HUES64 (cell line): ENCODE results near the gene FSTL4.

ENCODE experiments used
- H3K27ac ChIP-seq: 2 replicates; pipeline ENCODE4 v1.7.0; 2013; ENCODE audit warnings: low read depth, low read length, inconsistent platforms
- H3K27me3 ChIP-seq: 2 replicates; pipeline ENCODE4 v1.6.1; 2013; ENCODE audit warnings: mild to moderate bottlenecking, low read length; ENCODE audit not compliant: insufficient read depth
- H3K36me3 ChIP-seq: 2 replicates; pipeline ENCODE4 v1.6.1; 2013; ENCODE audit warnings: mild to moderate bottlenecking, low read length; ENCODE audit not compliant: insufficient read depth
- H3K4me1 ChIP-seq: 2 replicates; pipeline ENCODE4 v1.6.1; 2013; ENCODE audit warnings: mild to moderate bottlenecking, low read length, moderate library complexity; ENCODE audit not compliant: insufficient read depth
- H3K4me3 ChIP-seq: 2 replicates; pipeline ENCODE4 v1.5.1; 2013; ENCODE audit warnings: mild to moderate bottlenecking, low read length, moderate library complexity
- H3K9ac ChIP-seq: 2 replicates; pipeline ENCODE4 v1.6.1; 2013; ENCODE audit warnings: mild to moderate bottlenecking, low read depth, low read length
- H3K9me3 ChIP-seq: 2 replicates; pipeline ENCODE4 v1.6.1; 2013; ENCODE audit warnings: low read depth, low read length; ENCODE audit not compliant: insufficient read depth
- whole genome bisulfite sequencing: fragments of 150-250, 120-280 bp; methylation state at CpG from one replicate; pipeline ENCODE4 v1.1.7; 2013; ENCODE audit warnings: missing lambda C conversion rate; 5-methylcytosine and 5-hydroxymethylcytosine counted together

FSTL4 gene

GRCh38 chr5:133316346-133317343 is 295.7 kb downstream of the FSTL4 start:
- H3K4me3 ChIP-seq: no peak overlapping the region
- H3K9me3 ChIP-seq: no peaks in the 10 kb centered on the region
- H3K27ac ChIP-seq: no peak overlapping the region
- H3K27me3 ChIP-seq: no peaks in the 10 kb centered on the region
- H3K36me3 ChIP-seq: no peaks in the 10 kb centered on the region
- H3K4me1 ChIP-seq: peaks cover 12% of the 10 kb centered on the region
- 88% methylated on average over 22 of the region's 22 CpGs for WGBS
- H3K9ac ChIP-seq: no peak overlapping the region

- Histone ChIP-seq H3K4me3 (no peak overlapping the region), H3K36me3 (no peaks in the 10 kb centered on the region), H3K27me3 (no peaks in the 10 kb centered on the region), H3K9ac (no peak overlapping the region), H3K9me3 (no peaks in the 10 kb centered on the region), H3K27ac (no peak overlapping the region), H3K4me1 (no peaks in the 10 kb centered on the region)
- WGBS: 94% methylated on average over 7 of the region's 7 CpGs
Observed at GRCh38 chr5:133314086-133314485, 298.3 kb downstream of the FSTL4 start.

GRCh38 chr5:133311176-133311575 is 301.2 kb downstream of the FSTL4 start:
- Histone ChIP-seq H3K36me3 (no peaks in the 10 kb centered on the region), H3K4me1 (no peaks in the 10 kb centered on the region), H3K27me3 (no peaks in the 10 kb centered on the region), H3K9ac (no peak overlapping the region), H3K9me3 (no peaks in the 10 kb centered on the region), H3K4me3 (no peak overlapping the region), H3K27ac (no peak overlapping the region)
- WGBS: 89% methylated on average over 3 of the region's 4 CpGs

- 92% methylated on average over 5 of the region's 7 CpGs for WGBS
- H3K27ac ChIP-seq: no peak overlapping the region
- H3K4me1 ChIP-seq: no peaks in the 10 kb centered on the region
Observed at GRCh38 chr5:133309984-133310621, 302.2 kb downstream of the FSTL4 start.

GRCh38 chr5:133309166-133309795 is 303.1 kb downstream of the FSTL4 start:
- WGBS: 94% methylated on average over 6 of the region's 6 CpGs
- H3K9ac ChIP-seq: no peak overlapping the region
- H3K4me1 ChIP-seq: no peaks in the 10 kb centered on the region
- H3K9me3 ChIP-seq: no peaks in the 10 kb centered on the region
- H3K4me3 ChIP-seq: no peak overlapping the region
- H3K27ac ChIP-seq: no peak overlapping the region
- H3K27me3 ChIP-seq: no peaks in the 10 kb centered on the region
- H3K36me3 ChIP-seq: no peaks in the 10 kb centered on the region

More at GRCh38 chr5:133309984-133310621, 302.2 kb downstream of the FSTL4 start:
- Histone ChIP-seq H3K27me3 (no peaks in the 10 kb centered on the region), H3K4me3 (no peak overlapping the region), H3K36me3 (no peaks in the 10 kb centered on the region), H3K9me3 (no peaks in the 10 kb centered on the region), H3K9ac (no peak overlapping the region)

GRCh38 chr5:133307275-133307674 is 305.1 kb downstream of the FSTL4 start:
- H3K36me3 ChIP-seq: no peaks in the 10 kb centered on the region
- no peak overlapping the region for H3K27ac ChIP-seq
- no peak overlapping the region for H3K9ac ChIP-seq
- H3K27me3 ChIP-seq: no peaks in the 10 kb centered on the region
- no peaks in the 10 kb centered on the region for H3K4me1 ChIP-seq
- 96% methylated on average over 6 of the region's 6 CpGs for WGBS
- H3K4me3 ChIP-seq: no peak overlapping the region
- no peaks in the 10 kb centered on the region for H3K9me3 ChIP-seq

GRCh38 chr5:133304707-133305216 is 307.6 kb downstream of the FSTL4 start:
- WGBS: 84% methylated on average over 2 of the region's 2 CpGs
- no peak overlapping the region for H3K4me3 ChIP-seq

GRCh38 chr5:133304178-133304577 is 308.2 kb downstream of the FSTL4 start:
- Histone ChIP-seq H3K4me3 (no peak overlapping the region), H3K36me3 (no peaks in the 10 kb centered on the region), H3K9me3 (no peaks in the 10 kb centered on the region), H3K27me3 (no peaks in the 10 kb centered on the region), H3K27ac (no peak overlapping the region), H3K9ac (no peak overlapping the region), H3K4me1 (no peaks in the 10 kb centered on the region)
- WGBS: 81% methylated on average over 1 of the region's 2 CpGs

More at GRCh38 chr5:133304707-133305216, 307.6 kb downstream of the FSTL4 start:
- H3K9ac ChIP-seq: no peak overlapping the region
- H3K4me1 ChIP-seq: no peaks in the 10 kb centered on the region
- no peak overlapping the region for H3K27ac ChIP-seq
- no peaks in the 10 kb centered on the region for H3K36me3 ChIP-seq
- no peaks in the 10 kb centered on the region for H3K9me3 ChIP-seq
- no peaks in the 10 kb centered on the region for H3K27me3 ChIP-seq

- Histone ChIP-seq H3K27ac (no peak overlapping the region), H3K4me3 (no peak overlapping the region), H3K4me1 (no peaks in the 10 kb centered on the region), H3K9ac (no peak overlapping the region), H3K36me3 (no peaks in the 10 kb centered on the region), H3K9me3 (no peaks in the 10 kb centered on the region), H3K27me3 (no peaks in the 10 kb centered on the region)
- WGBS: 100% methylated on average over 2 of the region's 2 CpGs
Observed at GRCh38 chr5:133303298-133303697, 309.0 kb downstream of the FSTL4 start.

- Histone ChIP-seq H3K4me3 (no peak overlapping the region), H3K36me3 (no peaks in the 10 kb centered on the region), H3K9ac (no peak overlapping the region), H3K27ac (no peak overlapping the region), H3K4me1 (no peaks in the 10 kb centered on the region), H3K9me3 (no peaks in the 10 kb centered on the region), H3K27me3 (no peaks in the 10 kb centered on the region)
- 90% methylated on average over 3 of the region's 3 CpGs for WGBS
Observed at GRCh38 chr5:133299728-133300127, 312.6 kb downstream of the FSTL4 start.

- 94% methylated on average over 1 of the region's 1 CpG for WGBS
- Histone ChIP-seq H3K27me3 (no peaks in the 10 kb centered on the region), H3K4me3 (no peak overlapping the region), H3K9ac (no peak overlapping the region), H3K9me3 (no peaks in the 10 kb centered on the region), H3K36me3 (no peaks in the 10 kb centered on the region), H3K4me1 (no peaks in the 10 kb centered on the region), H3K27ac (no peak overlapping the region)
Observed at GRCh38 chr5:133299021-133299420, 313.3 kb downstream of the FSTL4 start.
